Spleen (tissue), 11 donors: ENCODE measurements around the gene TBXAS1. TPM values are rescaled to one million over a fixed set of nuclear protein-coding genes. Genes with fewer than 3 reads are reported as not detected.

ENCODE experiments used
- DNase-seq: peaks from one replicate; pipeline ENCODE4 v3.0.0-alpha.2; 2020
- H3K27ac ChIP-seq, 8 donors: fragments of 200-600 bp; sonication (generic) in 7 of 8; 1 replicate in 4 of 8; 2 replicates in 4 of 8; pipeline versions ENCODE4 v1.5.0 to v1.8.0; 2016 to 2021; ENCODE audit warnings: inconsistent platforms in 4 of 8, mild to moderate bottlenecking in 4 of 8, moderate library complexity in 1 of 8
- H3K27me3 ChIP-seq, 7 donors: fragments of 200-600 bp; sonication (generic) in 6 of 7; replicated peaks in 1 of 7; 1 replicate in 4 of 7; 2 replicates in 3 of 7; pipeline versions ENCODE4 v1.5.0 to v1.8.0; 2016 to 2021; ENCODE audit warnings: inconsistent platforms in 3 of 7, mild to moderate bottlenecking in 1 of 7
- H3K36me3 ChIP-seq, 6 donors: fragments of 200-600 bp; sonication (generic) in 5 of 6; 1 replicate in 4 of 6; 2 replicates in 2 of 6; pipeline versions ENCODE4 v1.5.0 to v1.8.0; 2016 to 2021; ENCODE audit warnings: inconsistent platforms in 2 of 6
- H3K4me1 ChIP-seq, 6 donors: fragments of 200-600 bp; sonication (generic) in 5 of 6; 1 replicate in 3 of 6; 2 replicates in 3 of 6; pipeline versions ENCODE4 v1.5.0 to v1.8.0; 2016 to 2021; ENCODE audit warnings: inconsistent platforms in 3 of 6
- H3K4me3 ChIP-seq, 8 donors: fragments of 200-600 bp; sonication (generic) in 7 of 8; 1 replicate in 4 of 8; 2 replicates in 4 of 8; pipeline versions ENCODE4 v1.5.0 to v1.8.0; 2016 to 2021; ENCODE audit warnings: inconsistent platforms in 4 of 8, mild to moderate bottlenecking in 4 of 8, moderate library complexity in 2 of 8
- H3K9me3 ChIP-seq, 8 donors: fragments of 200-600 bp; sonication (generic) in 7 of 8; 1 replicate in 4 of 8; 2 replicates in 4 of 8; pipeline versions ENCODE4 v1.5.0 to v1.8.0; 2016 to 2021; ENCODE audit warnings: inconsistent platforms in 4 of 8
- POLR2A ChIP-seq, 3 donors: fragments of 450-650 bp; IDR thresholded peaks; one replicate each; pipeline ENCODE4 v1.5.1; 2017; ENCODE audit warnings: antibody characterized with exemption in 3 of 3, mild to moderate bottlenecking in 1 of 3
- POLR2AphosphoS5 ChIP-seq, 3 donors: sonication (generic); formaldehyde crosslinking; IDR thresholded peaks; one replicate each; pipeline ENCODE4 v1.5.1; 2017; ENCODE audit warnings: antibody characterized with exemption in 3 of 3
- WGBS, 5 donors: extraction: QIAGEN DNeasy Blood & Tissue Kit in 3 of 5; methylation state at CpG; one replicate each; pipeline versions ENCODE4 v1.1.5 to v1.1.7; 2013 to 2018; 5-methylcytosine and 5-hydroxymethylcytosine counted together
- intact Hi-C: fragments of 100-400 bp; cut with DNase I; formaldehyde crosslinking; loops from one replicate; pipeline ENCODE4 v1.15.0; 2023; ENCODE audit warnings: low total_unique reads
- polyA plus RNA-seq, 3 donors: library from polyadenylated mRNA; stranded (reverse); fragments of 200-250 nt; gene quantifications; one replicate each; pipeline ENCODE4 v1.2.1, GENCODE V29; 2013
- total RNA-seq, 7 donors: library from RNA; depleted of rRNA in 3 of 7; stranded (reverse); fragments of >200 nt in 3 of 7; fragmentation: NEBNext Ultra II Directional in 4 of 7; extraction: Animal tissue kit (Norgen Biotek cat#: 25700) in 4 of 7; gene quantifications; one replicate each; pipeline versions ENCODE4 v1.1.0 to v1.2.1, GENCODE V29; 2016 to 2021
- TF ChIP-seq, protein P1 (sequence below), 11 experiments: fragments of 200-600 bp in 7 of 11; fragments of 450-650 bp in 4 of 11; sonication (generic) in 4 of 11; IDR thresholded peaks in 8 of 11; conservative IDR thresholded peaks in 3 of 11; 1 replicate in 7 of 11; 2 replicates in 4 of 11; pipeline versions ENCODE4 v1.4.0 to v1.8.0; 2016 to 2021; ENCODE audit warnings: antibody characterized with exemption in 11 of 11, inconsistent platforms in 4 of 11, mild to moderate bottlenecking in 1 of 11
- donor health status: healthy with polysubstance abuse.
- donor health status: DM: no; HTN: no; CAD: no; lungs with moderate emphysema.
- donor health status: DM: no; HTN: no; CAD: no.
- donor health status: Bipolar disorder and iron deficiency.
- donor health status: healthy.
- donor health status: DM: no; HTN: no; CAD: no.
- donor health status: DM: yes; HTN: yes; CAD: no.

The TBXAS1 gene
- total and polyA plus RNA-seq, 10 donors, result 19.8 to 287 (median 147) TPM

DNA sequence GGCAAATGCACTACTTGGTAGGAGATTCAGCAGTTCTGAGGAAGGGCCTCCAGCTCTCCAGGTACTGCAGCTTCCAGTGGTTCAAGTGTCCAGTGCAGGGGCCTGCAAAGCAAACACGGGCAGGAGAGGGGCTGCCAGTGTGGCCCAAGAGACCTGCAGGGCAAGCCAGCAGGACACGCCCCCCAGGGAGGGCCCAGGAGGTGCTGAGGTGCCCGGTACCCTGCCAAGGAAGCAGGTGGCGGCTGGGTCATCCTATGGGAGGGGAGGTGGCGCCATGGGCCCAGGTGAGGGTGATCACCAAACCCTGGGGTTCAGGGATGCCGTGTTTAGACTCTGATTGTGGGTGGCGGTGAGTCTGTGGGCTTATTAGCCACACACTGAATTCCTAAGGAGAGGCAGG is 188.0 kb downstream of the TBXAS1 start:
- no peaks in the 10 kb centered on the region for H3K4me1 ChIP-seq
- no peaks in the 10 kb centered on the region for H3K9me3 ChIP-seq
- TF ChIP-seq POLR2A (IDR thresholded peaks at IDR 0.05) (no peak), POLR2AphosphoS5 (IDR thresholded peaks at IDR 0.05) (peak in 2 of 3 donors; percentile 8 to 46)
- TF ChIP-seq, protein P1, sequence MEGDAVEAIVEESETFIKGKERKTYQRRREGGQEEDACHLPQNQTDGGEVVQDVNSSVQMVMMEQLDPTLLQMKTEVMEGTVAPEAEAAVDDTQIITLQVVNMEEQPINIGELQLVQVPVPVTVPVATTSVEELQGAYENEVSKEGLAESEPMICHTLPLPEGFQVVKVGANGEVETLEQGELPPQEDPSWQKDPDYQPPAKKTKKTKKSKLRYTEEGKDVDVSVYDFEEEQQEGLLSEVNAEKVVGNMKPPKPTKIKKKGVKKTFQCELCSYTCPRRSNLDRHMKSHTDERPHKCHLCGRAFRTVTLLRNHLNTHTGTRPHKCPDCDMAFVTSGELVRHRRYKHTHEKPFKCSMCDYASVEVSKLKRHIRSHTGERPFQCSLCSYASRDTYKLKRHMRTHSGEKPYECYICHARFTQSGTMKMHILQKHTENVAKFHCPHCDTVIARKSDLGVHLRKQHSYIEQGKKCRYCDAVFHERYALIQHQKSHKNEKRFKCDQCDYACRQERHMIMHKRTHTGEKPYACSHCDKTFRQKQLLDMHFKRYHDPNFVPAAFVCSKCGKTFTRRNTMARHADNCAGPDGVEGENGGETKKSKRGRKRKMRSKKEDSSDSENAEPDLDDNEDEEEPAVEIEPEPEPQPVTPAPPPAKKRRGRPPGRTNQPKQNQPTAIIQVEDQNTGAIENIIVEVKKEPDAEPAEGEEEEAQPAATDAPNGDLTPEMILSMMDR (IDR thresholded peaks at IDR 0.05 in 8 of 11, conservative IDR thresholded peaks at IDR 0.05 in 3 of 11), result no peak
- peak; percentile 67 for DNase-seq
- no peak overlapping the region for H3K4me3 ChIP-seq
- H3K27ac ChIP-seq, result no peak overlapping the region
- intact Hi-C loops, result no loop called here
- H3K36me3 ChIP-seq, result peaks cover 0 to 88% (median 4%) of the 10 kb centered on the region in 6 donors
- 86 to 96% (median 90%) methylated on average over 6 to 7 of the region's 7 CpGs for WGBS, 5 donors
- no peaks in the 10 kb centered on the region for H3K27me3 ChIP-seq

DNA sequence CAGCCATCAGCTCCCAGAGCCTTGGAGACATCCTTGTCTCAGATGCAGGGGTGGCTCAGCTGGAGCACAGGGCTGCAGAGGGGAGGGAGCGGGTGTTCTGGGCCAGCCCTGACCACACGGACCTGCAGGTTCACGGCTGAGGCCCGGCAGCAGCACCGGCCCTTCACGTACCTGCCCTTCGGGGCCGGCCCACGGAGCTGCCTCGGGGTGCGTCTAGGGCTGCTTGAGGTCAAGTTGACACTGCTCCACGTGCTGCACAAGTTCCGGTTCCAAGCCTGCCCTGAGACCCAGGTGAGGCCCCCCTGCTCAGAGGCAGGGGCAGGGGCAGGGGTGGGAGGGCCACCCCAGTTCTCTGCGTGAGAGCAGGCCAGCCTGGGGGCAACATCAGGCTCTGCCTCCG is 188.5 kb downstream of the TBXAS1 start:
- Histone ChIP-seq H3K36me3 (peaks cover 0 to 88% (median 6%) of the 10 kb centered on the region in 6 donors), H3K27me3 (no peaks in the 10 kb centered on the region), H3K27ac (no peak overlapping the region), H3K9me3 (no peaks in the 10 kb centered on the region), H3K4me3 (no peak overlapping the region), H3K4me1 (no peaks in the 10 kb centered on the region)
- peak in 1 of 3 donors; percentile 53 for TF ChIP-seq POLR2AphosphoS5 (IDR thresholded peaks at IDR 0.05)
- TF ChIP-seq, protein P1 (IDR thresholded peaks at IDR 0.05 in 8 of 11, conservative IDR thresholded peaks at IDR 0.05 in 3 of 11), result no peak
- TF ChIP-seq POLR2A (IDR thresholded peaks at IDR 0.05), result no peak
- peak; percentile 45 for DNase-seq
- intact Hi-C loops, result no loop called here
- WGBS, 5 donors, result 87 to 93% (median 89%) methylated on average over 3 to 15 of the region's 15 CpGs

DNA sequence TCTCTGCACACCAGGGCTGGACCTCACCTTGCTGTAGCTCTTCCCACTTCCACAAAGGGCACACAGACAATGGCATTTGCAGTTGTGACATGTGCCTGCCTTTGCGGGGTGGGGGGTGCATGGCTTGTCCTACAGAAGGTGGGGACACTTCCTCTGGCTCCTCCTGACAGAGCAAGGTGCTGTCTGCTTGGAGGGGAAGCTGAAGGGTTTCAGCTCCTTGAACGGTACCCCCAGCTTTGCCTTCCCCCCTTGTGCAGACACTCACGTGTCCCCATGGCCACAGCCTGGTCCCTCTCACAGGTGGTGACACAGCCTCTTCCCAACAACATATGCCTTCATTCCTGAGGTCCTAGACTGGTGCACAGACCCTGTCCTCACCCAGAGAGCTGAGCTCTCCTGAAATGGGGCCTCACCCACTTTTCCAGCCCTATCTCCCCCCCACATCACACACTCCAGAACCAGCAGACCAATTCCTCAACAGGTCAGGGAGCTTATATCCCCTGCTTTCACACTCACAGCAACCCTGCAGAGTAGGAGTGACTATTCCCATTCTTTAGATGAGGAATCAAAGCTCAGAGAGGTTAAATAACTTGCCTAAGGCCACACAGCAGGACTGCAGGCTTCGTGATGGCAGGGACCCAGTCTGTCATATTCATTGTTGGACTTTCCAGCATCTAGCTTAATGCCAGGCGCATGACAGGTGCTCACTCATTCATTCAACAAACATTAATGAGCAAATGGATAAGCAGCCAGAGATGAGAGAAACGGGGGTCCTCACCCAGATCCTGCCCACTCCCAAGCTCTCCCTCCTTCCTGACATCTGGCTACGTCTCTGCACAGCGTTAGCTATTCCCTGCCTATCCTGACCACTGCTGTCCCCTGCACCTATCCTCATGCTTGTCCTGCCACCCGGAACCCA is 189.3 kb downstream of the TBXAS1 start:
- H3K36me3 ChIP-seq, result peaks cover 0 to 88% (median 11%) of the 10 kb centered on the region in 6 donors
- no peak overlapping the region for H3K27ac ChIP-seq
- intact Hi-C loops, result no loop called here
- H3K4me1 ChIP-seq, result no peaks in the 10 kb centered on the region
- no peaks in the 10 kb centered on the region for H3K27me3 ChIP-seq
- TF ChIP-seq, protein P1 (IDR thresholded peaks at IDR 0.05 in 8 of 11, conservative IDR thresholded peaks at IDR 0.05 in 3 of 11), result no peak
- TF ChIP-seq POLR2A (IDR thresholded peaks at IDR 0.05) (no peak), POLR2AphosphoS5 (IDR thresholded peaks at IDR 0.05) (no peak)
- H3K4me3 ChIP-seq, result no peak overlapping the region
- no peaks in the 10 kb centered on the region for H3K9me3 ChIP-seq
- 70 to 89% (median 86%) methylated on average over 9 of the region's 9 CpGs for WGBS, 5 donors
- DNase-seq, result peak; percentile 34

DNA sequence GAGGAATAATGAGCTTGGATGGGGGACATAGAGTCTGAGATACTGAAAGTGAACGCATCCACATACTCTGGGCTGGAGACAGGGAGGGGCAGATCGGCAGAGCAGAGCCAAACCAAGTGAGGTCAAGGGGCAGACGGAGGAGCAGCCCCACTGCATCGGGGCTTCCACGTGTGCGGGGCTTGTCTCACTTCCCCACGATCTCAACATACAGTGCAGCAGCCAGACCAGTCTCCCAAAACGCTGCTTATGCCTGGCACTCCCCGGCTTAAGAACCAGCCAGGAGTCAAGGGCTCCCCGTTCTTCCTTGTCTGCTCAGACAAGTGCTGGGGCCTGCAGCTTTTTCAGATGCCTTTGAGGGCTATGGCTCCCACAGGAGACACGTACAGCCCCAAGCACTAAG is 190.1 kb downstream of the TBXAS1 start:
- TF ChIP-seq, protein P1 (IDR thresholded peaks at IDR 0.05 in 8 of 11, conservative IDR thresholded peaks at IDR 0.05 in 3 of 11), result no peak
- TF ChIP-seq POLR2AphosphoS5 (IDR thresholded peaks at IDR 0.05) (peak in 1 of 3 donors; percentile 46), POLR2A (IDR thresholded peaks at IDR 0.05) (no peak)
- Histone ChIP-seq H3K4me1 (no peaks in the 10 kb centered on the region), H3K27ac (no peak overlapping the region), H3K36me3 (peaks cover 3 to 88% (median 18%) of the 10 kb centered on the region in 6 donors), H3K4me3 (no peak overlapping the region), H3K27me3 (no peaks in the 10 kb centered on the region), H3K9me3 (no peaks in the 10 kb centered on the region)
- DNase-seq, result peak; percentile 54
- WGBS, 5 donors, result 64 to 86% (median 76%) methylated on average over 11 of the region's 11 CpGs
- intact Hi-C loops, result no loop called here
